OCI-LY1 (cell line): ENCODE data around the gene GRHL1.

Source experiments
- H2AFZ ChIP-seq: fragments of 200-600 bp; sonication (generic), shearing (Covaris generic); 2 replicates; pipeline ENCODE4 v1.6.0; 2014; ENCODE audit warnings: antibody characterized with exemption, mild to moderate bottlenecking, low read length
- H3F3A ChIP-seq: fragments of 200-600 bp; sonication (generic), shearing (Covaris generic); 2 replicates; pipeline ENCODE4 v1.6.0; 2014; ENCODE audit warnings: mild to moderate bottlenecking, antibody characterized with exemption, low read length, moderate library complexity; ENCODE audit not compliant: insufficient read depth
- H3K27ac ChIP-seq: fragments of 200-600 bp; sonication (generic); 2 replicates; pipeline ENCODE4 v1.5.1; 2014; ENCODE audit warnings: low read length, mixed run types, mild to moderate bottlenecking, low read depth; ENCODE audit not compliant: poor library complexity, severe bottlenecking
- H3K27me3 ChIP-seq: fragments of 200-600 bp; sonication (generic); 2 replicates; pipeline ENCODE4 v1.6.0; 2014; ENCODE audit warnings: antibody characterized with exemption, mild to moderate bottlenecking, low read length, moderate library complexity; ENCODE audit not compliant: insufficient read depth
- H3K36me3 ChIP-seq: fragments of 200-600 bp; sonication (generic); 2 replicates; pipeline ENCODE4 v1.6.1; 2014; ENCODE audit warnings: mild to moderate bottlenecking, antibody characterized with exemption, low read length, moderate library complexity, mixed read lengths; ENCODE audit not compliant: insufficient read depth
- H3K4me1 ChIP-seq: fragments of 200-600 bp; sonication (generic); 2 replicates; pipeline ENCODE4 v1.5.1; 2014; ENCODE audit warnings: mild to moderate bottlenecking, low read length, moderate library complexity; ENCODE audit not compliant: insufficient read depth, severe bottlenecking
- H3K4me2 ChIP-seq: fragments of 200-600 bp; sonication (generic), shearing (Covaris generic); 2 replicates; pipeline ENCODE4 v1.6.1; 2014; ENCODE audit warnings: low read length
- H3K4me3 ChIP-seq: fragments of 200-600 bp; sonication (generic); 2 replicates; pipeline ENCODE4 v1.5.1; 2014; ENCODE audit warnings: low read length, low read depth, mild to moderate bottlenecking, mixed read lengths; ENCODE audit not compliant: poor library complexity, severe bottlenecking
- H3K79me2 ChIP-seq: fragments of 200-600 bp; shearing (Covaris generic); 2 replicates; pipeline ENCODE4 v1.6.1; 2016; ENCODE audit warnings: mixed run types, low read length, mixed read lengths; ENCODE audit not compliant: insufficient read depth
- H3K9ac ChIP-seq: fragments of 200-600 bp; sonication (generic), shearing (Covaris generic); 2 replicates; pipeline ENCODE4 v1.6.1; 2014; ENCODE audit warnings: mild to moderate bottlenecking, low read length, mixed read lengths
- H3K9me2 ChIP-seq: fragments of 200-600 bp; sonication (generic), shearing (Covaris generic); 2 replicates; pipeline ENCODE4 v1.6.1; 2014; ENCODE audit warnings: low read depth, mild to moderate bottlenecking, low read length, mixed read lengths
- H3K9me3 ChIP-seq: fragments of 200-600 bp; shearing (Covaris generic); 2 replicates; pipeline ENCODE4 v1.6.1; 2014; ENCODE audit warnings: low read length, mixed read lengths
- H4K20me1 ChIP-seq: fragments of 200-600 bp; sonication (generic), shearing (Covaris generic); 2 replicates; pipeline ENCODE4 v1.6.0; 2016; ENCODE audit warnings: mild to moderate bottlenecking, low read length; ENCODE audit not compliant: insufficient read depth
- EZH2 ChIP-seq: fragments of 200-600 bp; sonication (generic), shearing (Covaris generic); IDR thresholded peaks from 2 replicates; pipeline ENCODE4 v1.8.0; 2017; ENCODE audit warnings: borderline replicate concordance, mixed run types, mild to moderate bottlenecking, antibody characterized with exemption, low read length, moderate library complexity, mixed read lengths
- TF ChIP-seq, protein P1 (sequence below): fragments of 200-600 bp; sonication (generic), shearing (Covaris generic); IDR thresholded peaks from 2 replicates; pipeline ENCODE4 v1.5.1; 2017; ENCODE audit warnings: mild to moderate bottlenecking, antibody characterized with exemption, low read length, moderate library complexity, mixed read lengths

The GRHL1 gene

GRCh38 chr2:10004401-10004800 lies 52.9 kb downstream of the GRHL1 start:
- Histone ChIP-seq H3K36me3 (peaks cover under 1% of the 10 kb centered on the region), H3F3A (no peaks in the 10 kb centered on the region), H3K27me3 (no peaks in the 10 kb centered on the region), H3K9me3 (no peaks in the 10 kb centered on the region), H3K4me2 (no peak overlapping the region), H3K4me3 (no peak overlapping the region), H3K9ac (no peak overlapping the region), H2AFZ (no peak overlapping the region), H3K4me1 (no peaks in the 10 kb centered on the region), H3K79me2 (no peaks in the 10 kb centered on the region), H4K20me1 (no peaks in the 10 kb centered on the region), H3K27ac (no peak overlapping the region), H3K9me2 (no peaks in the 10 kb centered on the region)
- no peak for TF ChIP-seq EZH2
- TF ChIP-seq, protein P1, sequence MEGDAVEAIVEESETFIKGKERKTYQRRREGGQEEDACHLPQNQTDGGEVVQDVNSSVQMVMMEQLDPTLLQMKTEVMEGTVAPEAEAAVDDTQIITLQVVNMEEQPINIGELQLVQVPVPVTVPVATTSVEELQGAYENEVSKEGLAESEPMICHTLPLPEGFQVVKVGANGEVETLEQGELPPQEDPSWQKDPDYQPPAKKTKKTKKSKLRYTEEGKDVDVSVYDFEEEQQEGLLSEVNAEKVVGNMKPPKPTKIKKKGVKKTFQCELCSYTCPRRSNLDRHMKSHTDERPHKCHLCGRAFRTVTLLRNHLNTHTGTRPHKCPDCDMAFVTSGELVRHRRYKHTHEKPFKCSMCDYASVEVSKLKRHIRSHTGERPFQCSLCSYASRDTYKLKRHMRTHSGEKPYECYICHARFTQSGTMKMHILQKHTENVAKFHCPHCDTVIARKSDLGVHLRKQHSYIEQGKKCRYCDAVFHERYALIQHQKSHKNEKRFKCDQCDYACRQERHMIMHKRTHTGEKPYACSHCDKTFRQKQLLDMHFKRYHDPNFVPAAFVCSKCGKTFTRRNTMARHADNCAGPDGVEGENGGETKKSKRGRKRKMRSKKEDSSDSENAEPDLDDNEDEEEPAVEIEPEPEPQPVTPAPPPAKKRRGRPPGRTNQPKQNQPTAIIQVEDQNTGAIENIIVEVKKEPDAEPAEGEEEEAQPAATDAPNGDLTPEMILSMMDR = no peak

DNA sequence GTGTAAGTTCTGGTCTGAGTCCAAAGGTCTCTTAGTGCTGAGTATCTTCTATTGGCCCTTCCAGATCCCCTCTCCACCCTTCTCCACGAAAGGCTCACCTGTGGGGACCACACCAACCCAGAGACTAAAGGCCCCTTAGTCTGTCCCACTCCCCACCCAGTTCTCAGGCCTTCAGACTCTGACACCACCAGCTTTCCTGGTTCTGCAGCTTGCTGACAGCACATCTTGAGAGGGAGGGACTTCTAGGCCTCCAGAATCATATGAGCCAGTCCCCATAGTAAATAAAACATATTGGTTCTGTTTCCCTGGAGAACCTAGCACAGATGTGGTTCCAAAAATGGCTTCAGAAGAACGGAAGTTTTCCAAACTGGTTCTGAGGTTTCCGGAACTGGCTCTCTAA lies 53.3 kb downstream of the GRHL1 start:
- no peaks in the 10 kb centered on the region for H3K4me1 ChIP-seq
- TF ChIP-seq, protein P1 = no peak
- no peak for TF ChIP-seq EZH2

GRCh38 chr2:10005461-10006235 lies 54.2 kb downstream of the GRHL1 start:
- Histone ChIP-seq H3K79me2 (no peaks in the 10 kb centered on the region), H3F3A (no peaks in the 10 kb centered on the region), H3K9me3 (no peaks in the 10 kb centered on the region), H3K4me2 (no peak overlapping the region), H3K36me3 (no peaks in the 10 kb centered on the region; the same call in 1 of the 2 replicates), H3K27me3 (no peaks in the 10 kb centered on the region), H3K9ac (no peak overlapping the region), H3K4me1 (no peaks in the 10 kb centered on the region), H3K9me2 (no peaks in the 10 kb centered on the region), H2AFZ (no peak overlapping the region), H4K20me1 (no peaks in the 10 kb centered on the region), H3K27ac (no peak overlapping the region), H3K4me3 (no peak overlapping the region)
- TF ChIP-seq EZH2 = no peak
- TF ChIP-seq, protein P1 = no peak

More for the DNA sequence above, 53.3 kb downstream of the GRHL1 start:
- Histone ChIP-seq H3K9ac (no peak overlapping the region), H3K36me3 (no peaks in the 10 kb centered on the region; the same call in 1 of the 2 replicates), H3K9me3 (no peaks in the 10 kb centered on the region), H3K4me3 (no peak overlapping the region), H3K27me3 (no peaks in the 10 kb centered on the region), H4K20me1 (no peaks in the 10 kb centered on the region), H2AFZ (no peak overlapping the region), H3K27ac (no peak overlapping the region), H3K4me2 (no peak overlapping the region), H3F3A (no peaks in the 10 kb centered on the region), H3K79me2 (no peaks in the 10 kb centered on the region), H3K9me2 (no peaks in the 10 kb centered on the region)
